D721Med (cell line): ENCODE results near the gene MNS1.

Experiments
- DNase-seq: peaks from one replicate; pipeline ENCODE4 v3.0.0; 2011; ENCODE audit warnings: low spot score; ENCODE audit not compliant: insufficient read length
- FAIRE-seq: peaks from 2 replicates; lab custom pipeline; 2011; peaks lifted over from hg19 to GRCh38; lab: Jason Lieb, UNC
- CTCF ChIP-seq: IDR thresholded peaks from 2 replicates; pipeline ENCODE4 v1.5.1; 2012; ENCODE audit warnings: mild to moderate bottlenecking, control low read depth; ENCODE audit not compliant: insufficient read depth; ENCODE audit errors: missing control alignments

Gene MNS1

GRCh38 chr15:56393277-56393676 lies 71.7 kb downstream of the MNS1 start:
- no peak for DNase-seq
- no peak for TF ChIP-seq CTCF
- FAIRE-seq: no peak

- no peak for TF ChIP-seq CTCF
- FAIRE-seq (no peak), DNase-seq (no peak)
These were observed 74.1 kb downstream of the MNS1 start for GRCh38 chr15:56390739-56391267.

GRCh38 chr15:56385908-56386307 lies 79.0 kb downstream of the MNS1 start:
- TF ChIP-seq CTCF: no peak
- peak; percentile 29 for FAIRE-seq
- no peak for DNase-seq

DNA sequence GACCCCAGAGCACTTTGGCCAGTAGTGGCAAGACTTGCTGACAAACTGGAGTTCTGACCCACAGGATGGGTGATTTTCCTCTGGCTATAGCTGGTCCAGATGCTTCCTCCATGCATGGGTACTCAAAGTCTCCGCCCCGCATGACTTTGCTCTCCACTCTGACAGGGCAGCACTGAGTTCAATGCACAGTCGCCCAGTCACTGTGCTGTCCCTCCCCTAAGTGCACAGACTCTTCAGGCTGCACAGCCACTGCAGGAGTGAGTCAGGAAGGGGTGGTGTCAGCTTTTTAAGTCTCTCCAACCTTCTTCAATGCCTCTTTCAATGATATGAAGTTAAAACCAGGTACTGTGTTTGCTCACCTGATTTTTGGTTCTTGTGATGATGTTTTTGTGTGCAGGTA lies 81.9 kb downstream of the MNS1 start:
- TF ChIP-seq CTCF: no peak
- FAIRE-seq: no peak
- DNase-seq: no peak
